SK-N-MC (cell line): ENCODE results near the gene TRAM2.

Experiments
- EZH2 ChIP-seq: fragments of 200-600 bp; sonication (generic); IDR thresholded peaks from one replicate; pipeline ENCODE4 v1.6.1; 2017; ENCODE audit warnings: antibody characterized with exemption
- FOXP2 ChIP-seq: optimal IDR thresholded peaks from 2 replicates; pipeline ENCODE3; 2011; ENCODE audit warnings: mild to moderate bottlenecking, moderate library complexity; ENCODE audit not compliant: insufficient read depth; ENCODE audit errors: extremely low read length, control extremely low read depth
- POLR2AphosphoS5 ChIP-seq: IDR thresholded peaks from 2 replicates; pipeline ENCODE4 v1.6.1; 2012; ENCODE audit warnings: mild to moderate bottlenecking, low read depth, low read length, borderline replicate concordance

DNA sequence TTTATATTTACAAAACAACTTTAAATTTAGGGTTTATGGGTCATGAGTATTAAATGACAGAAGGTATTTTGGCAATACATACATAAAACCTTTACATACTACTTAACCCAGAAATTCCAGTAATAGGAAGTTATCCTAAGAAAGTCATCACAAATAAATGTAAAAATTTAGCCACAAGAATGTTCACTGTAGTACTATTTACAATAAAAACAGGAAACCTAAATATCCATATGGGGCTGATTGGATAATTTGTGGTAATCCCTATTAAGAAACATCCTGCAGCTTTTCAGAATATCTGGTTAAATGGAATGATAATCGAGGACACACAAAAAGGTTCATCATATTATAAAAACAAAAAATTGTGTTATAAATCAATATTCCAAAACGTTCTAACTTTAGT lies 44.4 kb downstream of the TRAM2 start:
- TF ChIP-seq EZH2, result no peak
- TF ChIP-seq POLR2AphosphoS5, result no peak
- TF ChIP-seq FOXP2, result no peak
